CD4-positive, alpha-beta T cell treated with Interleukin-17A for 4 hours (primary cell): Measurements from ENCODE around the gene MRPL41.
"Not testable (repeated sequence)": the region's sequence is repeated elsewhere in the genome, so short reads cannot be mapped to it uniquely, and the experiment has no call there.

Experiments
- DNase-seq: peaks from one replicate; pipeline ENCODE4 v3.0.0-alpha.2; 2020; ENCODE audit warnings: mixed read lengths

Gene MRPL41

DNA sequence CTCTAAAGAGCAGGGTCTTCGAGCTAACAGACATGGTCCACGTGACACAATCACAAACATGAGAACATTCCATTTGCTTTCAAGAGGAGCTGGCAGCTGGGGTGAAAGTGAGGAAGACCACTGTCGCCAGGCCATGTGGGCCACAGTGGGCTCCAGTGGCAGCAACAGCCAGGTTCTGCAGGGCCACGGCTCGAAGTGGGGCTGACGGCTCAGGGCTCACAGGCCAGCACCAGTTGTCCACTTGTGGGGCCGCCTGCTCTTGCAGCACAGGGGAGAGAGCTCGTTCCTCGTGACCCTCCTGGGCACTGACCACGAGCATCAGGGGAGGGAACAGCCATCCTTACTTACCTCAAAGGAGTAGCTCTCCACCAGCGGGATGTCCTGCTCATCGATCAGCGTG, 36.6 kb downstream of the MRPL41 start:
- no peak for DNase-seq

DNA sequence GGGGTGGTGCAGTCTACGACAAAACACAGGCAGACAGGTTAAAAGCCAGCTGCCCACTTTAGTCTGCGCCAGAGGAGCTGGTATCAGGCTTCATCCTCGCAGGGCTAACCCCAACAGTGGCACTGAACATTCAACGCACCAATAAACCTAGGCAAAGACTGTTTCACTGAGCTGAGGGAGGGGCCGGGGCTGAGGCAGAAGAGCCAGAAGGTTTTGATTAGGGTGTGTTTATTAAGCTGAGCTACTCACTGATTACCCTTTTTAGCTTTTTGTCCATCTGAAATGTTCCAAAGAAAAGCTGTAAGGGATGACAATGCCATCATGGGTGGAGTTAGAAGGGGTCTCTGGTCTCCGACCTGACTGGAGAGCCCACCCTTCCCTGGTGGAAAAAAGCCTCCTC, 37.2 kb downstream of the MRPL41 start:
- DNase-seq, result no peak

DNA sequence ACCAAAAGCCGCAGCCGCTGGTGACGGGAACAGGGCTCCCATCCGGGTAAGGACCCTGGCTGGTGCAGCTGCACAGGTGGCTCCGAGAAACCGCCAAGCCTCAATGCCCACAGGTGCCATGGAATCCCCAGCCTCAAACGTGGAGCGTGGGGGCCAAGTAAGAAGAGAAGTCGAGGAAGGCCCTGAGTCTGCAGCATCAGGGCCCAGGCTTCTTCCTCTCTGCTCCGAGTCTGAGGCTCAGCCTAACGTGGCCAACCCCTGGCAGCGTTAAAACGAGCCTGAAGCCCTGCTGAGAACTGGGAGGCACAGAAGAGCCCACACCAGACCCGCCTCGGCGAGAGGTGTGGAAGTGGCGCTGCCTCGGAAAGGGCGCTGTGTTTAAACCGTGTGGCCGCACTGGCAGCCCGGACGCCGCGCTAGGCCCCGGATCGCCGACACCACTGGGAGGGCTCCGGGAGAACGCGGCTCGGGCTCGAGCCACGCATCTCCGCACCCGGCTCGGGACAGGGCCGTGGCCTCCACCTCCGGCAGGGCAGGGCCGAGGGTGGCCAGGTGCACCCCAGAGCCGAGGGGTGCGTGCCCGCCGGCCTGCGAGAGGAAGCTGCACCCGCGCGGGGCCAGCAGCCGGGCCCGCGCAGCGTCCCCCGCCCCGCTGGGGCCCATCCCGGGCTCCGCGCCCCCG, 37.9 kb downstream of the MRPL41 start:
- DNase-seq, result peak; percentile 7

DNA sequence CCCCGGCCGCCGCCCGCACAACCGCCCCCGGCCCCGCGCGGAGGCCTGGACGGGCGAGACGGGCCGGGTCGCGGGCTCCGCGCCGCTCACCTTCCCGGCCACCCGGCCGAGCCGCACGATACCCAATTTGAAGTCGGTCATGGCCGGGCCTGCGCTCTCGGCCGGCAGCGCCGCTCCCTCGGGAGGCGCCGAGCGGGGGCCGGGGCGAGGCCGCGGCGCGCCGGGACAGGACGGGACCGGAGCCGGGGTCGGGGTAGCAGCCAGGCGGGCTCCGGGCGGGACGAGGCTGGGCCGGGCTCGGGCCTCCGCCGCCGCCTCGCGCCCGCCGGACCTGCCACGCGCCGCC, 38.4 kb downstream of the MRPL41 start:
- no peak for DNase-seq

DNA sequence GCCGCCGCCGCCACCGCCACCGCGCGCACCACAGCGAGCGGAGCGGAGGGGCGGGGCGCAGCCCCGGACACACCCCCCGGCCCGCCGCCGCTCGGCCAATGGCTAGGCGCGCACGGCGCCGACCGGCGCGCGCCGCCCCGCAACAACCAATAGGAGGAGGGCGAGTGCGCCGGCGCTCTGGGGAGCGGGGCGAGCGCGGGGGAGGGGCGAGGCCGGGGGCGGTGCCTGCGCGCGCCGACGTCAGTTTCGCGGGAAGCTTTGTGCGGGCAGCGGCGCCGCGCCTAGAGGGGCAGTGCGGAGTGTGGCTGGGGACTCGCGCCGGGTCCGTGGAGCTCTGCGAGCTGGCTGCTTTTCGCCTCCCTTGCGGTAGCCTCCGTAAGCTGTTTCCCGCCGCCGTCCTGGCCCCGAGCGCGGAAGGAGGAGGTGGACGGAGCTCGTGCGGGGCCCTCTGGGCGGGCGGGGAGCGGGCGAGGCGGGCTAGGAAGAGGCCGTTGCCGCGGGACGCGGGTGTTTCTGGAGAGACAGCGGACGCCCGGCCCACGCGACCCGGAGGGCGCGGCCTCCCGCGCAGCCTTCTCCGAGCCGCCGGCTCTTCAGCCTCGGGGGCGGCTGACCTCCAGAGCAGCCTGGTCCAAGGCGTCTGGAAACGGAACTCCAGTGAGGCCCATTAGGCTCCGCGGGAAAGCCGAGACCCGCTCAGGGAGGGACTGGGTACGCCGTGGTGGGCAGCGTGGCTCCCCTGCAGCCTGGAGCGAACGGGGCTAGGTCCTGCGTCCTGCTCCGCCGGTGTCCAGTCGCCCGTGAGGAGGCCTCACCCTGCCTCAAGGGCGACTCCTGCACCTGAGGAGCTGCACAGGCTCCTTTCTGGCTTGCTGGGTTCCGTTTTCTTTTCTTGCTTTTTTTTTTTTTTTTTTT, 39.0 kb downstream of the MRPL41 start, which contains the start of gene ZMYND19:
Gene ZMYND19 (minus strand): TSS at position 44 of the 915 bp plus-strand sequence. CDS start 249 bp downstream, outside the sequence.
- peak; percentile 93 for DNase-seq

DNA sequence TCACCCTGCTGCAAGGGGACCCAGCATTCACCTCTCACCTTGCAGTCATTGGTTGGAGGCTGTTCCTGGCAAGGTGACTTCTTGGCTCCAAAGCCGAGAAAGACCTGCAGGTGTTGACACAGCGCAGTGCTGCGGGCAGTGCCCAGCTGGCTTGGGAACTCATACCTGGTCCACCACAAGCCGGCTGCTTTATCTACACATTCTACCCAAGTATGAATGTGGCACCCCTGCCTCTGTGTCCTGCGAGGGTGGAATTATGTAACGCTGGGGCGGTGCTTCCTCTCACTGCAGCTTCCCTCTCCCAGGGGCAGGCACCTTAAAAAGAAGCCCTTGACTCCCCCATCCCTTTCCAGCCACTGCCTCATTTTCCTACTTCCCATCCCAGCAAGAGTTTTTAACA, 41.1 kb downstream of the MRPL41 start:
- DNase-seq, result no peak

DNA sequence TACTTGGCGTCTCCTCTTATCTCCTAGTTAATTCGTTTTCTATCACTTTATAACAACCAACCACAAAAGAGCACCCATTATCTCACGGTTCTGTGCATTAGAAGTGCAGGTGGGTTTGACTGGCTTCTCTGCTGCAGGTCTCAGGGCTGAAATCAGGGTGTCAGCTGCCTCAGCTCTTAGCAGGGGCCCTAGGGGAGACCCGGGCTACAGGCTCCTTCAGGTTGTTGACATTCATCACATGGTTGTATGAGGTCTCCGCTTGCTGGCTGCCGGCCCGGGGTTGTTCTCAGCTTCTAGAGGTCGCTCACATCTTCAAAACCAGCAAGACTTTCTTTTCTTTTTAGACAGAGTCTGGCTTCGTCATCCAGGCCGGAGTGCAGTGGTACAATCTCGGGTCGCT, 41.5 kb downstream of the MRPL41 start:
- DNase-seq, result no peak

DNA sequence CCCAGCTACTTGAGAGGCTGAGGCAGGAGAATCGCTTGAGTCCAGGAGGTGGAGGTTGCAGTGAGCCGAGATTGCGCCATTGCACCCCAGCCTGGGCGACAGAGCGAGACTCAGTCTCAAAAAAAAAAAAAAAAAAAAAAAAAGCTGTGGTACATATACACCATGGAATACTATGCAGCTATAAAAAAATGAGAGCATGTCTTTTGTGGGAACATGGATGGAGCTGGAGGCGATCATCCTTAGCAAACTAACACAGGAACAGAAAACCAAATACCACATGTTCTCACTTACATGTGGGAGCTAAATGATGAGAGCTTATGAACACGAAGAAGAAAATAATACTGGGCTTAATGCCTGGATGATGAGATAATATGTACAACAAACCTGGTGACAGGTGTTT, 44.9 kb downstream of the MRPL41 start:
- not testable (repeated sequence) for DNase-seq

DNA sequence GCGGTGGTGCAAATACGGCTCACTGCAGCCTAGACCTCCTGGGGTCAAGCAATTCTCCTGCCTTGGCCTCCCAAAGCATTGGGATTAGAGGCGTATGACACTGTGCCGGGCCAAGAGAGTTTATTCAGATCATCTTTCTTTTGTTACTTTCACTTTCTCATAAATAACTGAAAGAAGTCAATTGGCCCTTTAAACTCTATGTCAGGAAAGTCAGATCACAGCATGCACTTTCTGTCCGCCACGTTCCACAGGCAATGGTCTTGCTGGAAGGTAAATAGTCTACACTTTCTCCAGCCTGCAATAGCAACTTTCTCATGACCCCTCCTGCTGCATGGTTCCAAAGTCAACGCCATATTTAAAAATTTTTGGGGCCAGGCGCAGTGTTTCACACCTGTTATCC, 47.3 kb downstream of the MRPL41 start:
- no peak for DNase-seq
